Fibroblast of skin of right quadriceps (primary cell): Measurements from ENCODE around the gene SAT1.

Source experiments
- DNase-seq: peaks from one replicate; pipeline ENCODE4 v3.0.0-alpha.2; 2013

The SAT1 gene

DNA sequence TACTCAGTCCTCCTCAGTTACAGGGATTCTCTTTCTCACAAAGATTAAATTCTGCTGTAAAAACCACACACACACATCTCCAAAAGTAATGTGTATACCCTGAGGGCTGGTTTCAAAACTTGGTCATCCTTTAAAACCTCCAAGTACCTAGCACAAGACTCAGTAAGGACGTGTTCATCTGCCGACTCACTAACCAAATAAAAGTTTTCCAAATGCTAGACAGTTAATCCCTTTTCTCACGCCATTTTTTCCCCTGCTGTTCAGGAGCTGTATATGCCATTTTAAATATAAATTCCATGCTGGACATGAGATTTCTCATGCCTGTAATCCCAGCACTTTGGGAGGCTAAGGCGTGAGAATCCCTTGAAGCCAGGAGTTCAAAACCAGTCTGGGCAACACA is 3.9 kb upstream of the SAT1 start:
- DNase-seq, result peak; percentile 78

GRCh38 chrX:23782455-23782854 is 518 bp upstream of the SAT1 start:
- DNase-seq, result no peak

DNA sequence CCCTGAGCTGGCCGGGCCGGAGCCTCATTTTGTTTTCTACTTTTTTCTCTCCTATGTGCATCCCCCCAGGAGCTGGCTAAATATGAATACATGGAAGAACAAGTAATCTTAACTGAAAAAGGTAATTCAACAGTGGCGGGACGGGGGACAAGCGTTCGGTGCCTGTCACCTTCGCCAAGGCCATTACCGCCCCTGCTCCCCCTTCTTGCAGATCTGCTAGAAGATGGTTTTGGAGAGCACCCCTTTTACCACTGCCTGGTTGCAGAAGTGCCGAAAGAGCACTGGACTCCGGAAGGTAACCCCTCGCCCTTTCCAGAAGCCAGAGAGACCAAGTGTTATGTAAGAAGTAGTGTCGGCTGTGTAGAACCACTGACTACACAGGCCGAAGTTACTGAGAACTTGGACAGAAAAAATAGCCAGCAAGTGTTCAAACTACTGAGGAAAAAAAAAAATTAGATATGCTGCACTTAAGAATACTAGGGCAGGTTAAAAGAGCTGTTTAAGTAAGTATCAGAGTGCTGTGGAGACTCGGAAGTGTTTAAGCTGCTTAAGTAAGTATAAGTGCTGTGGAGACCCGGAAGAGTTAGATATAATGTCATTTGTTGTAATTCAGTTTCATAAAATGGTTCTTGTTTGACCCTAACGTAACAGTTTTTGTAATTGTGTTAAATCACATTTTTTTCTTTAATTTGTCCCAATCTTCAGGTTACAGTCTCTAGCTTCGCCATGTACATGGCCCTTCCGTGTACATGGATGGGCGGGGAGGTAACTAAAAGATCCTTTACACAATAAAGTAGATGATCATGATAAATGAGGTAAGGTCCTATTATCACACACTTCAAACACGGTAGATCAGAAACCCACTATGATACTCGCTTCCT is 856 bp downstream of the SAT1 start:
- DNase-seq, result no peak

GRCh38 chrX:23784470-23785331 is 1.7 kb downstream of the SAT1 start:
- DNase-seq, result peak; percentile 80

DNA sequence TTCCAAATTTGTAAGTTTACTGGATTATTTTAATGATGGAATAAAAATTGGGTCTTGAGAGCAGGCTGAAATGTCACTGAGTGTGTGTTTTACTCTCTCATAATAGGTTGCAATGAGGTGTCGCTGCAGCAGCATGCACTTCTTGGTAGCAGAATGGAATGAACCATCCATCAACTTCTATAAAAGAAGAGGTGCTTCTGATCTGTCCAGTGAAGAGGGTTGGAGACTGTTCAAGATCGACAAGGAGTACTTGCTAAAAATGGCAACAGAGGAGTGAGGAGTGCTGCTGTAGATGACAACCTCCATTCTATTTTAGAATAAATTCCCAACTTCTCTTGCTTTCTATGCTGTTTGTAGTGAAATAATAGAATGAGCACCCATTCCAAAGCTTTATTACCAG is 2.6 kb downstream of the SAT1 start:
- DNase-seq, result no peak

- DNase-seq, result no peak
Observed at GRCh38 chrX:23786268-23786815, 3.4 kb downstream of the SAT1 start.

GRCh38 chrX:23787745-23788118 is 4.8 kb downstream of the SAT1 start:
- no peak for DNase-seq

GRCh38 chrX:23788521-23788920 is 5.5 kb downstream of the SAT1 start:
- no peak for DNase-seq

- no peak for DNase-seq
Observed at GRCh38 chrX:23788946-23789345, 6.0 kb downstream of the SAT1 start.

- DNase-seq, result no peak
Observed at GRCh38 chrX:23789386-23790154, 6.6 kb downstream of the SAT1 start.

- DNase-seq, result no peak
Observed at GRCh38 chrX:23790155-23790497, 7.2 kb downstream of the SAT1 start.

DNA sequence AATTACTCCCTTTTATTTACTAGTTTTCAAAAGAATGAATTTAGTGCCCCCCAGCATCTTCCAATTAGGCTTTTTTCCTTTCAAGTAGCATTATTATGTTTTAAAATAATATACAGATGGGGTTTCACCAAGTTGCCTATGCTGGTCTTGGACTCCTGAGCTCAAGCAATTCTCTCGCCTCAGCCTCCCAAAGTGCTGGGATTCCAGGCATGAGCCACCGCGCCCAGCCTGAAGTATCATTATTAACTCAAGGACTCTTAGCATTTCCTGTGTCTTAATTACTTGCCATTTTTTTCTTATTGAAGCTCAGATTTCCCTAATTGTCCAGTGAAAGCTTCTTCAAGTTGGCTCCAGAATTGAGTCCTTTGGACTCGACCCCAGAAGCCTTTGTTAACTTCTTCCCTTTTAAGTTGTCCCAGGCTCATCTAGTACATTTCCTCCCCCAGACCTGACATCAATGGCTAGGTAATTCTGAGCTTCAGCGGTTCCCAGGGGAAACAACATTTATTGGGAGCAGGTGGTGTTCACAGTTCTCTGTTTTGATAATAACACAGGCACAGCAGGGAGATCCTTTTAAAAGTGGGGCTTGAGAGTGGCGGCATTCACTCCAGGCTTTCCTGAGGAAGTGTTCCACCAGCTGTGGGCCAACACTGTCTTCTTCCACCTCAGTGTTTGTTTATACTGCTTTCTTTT is 10.0 kb downstream of the SAT1 start:
- no peak for DNase-seq

GRCh38 chrX:23795221-23795620 is 12.2 kb downstream of the SAT1 start:
- DNase-seq, result no peak

- DNase-seq, result no peak
Observed at GRCh38 chrX:23797371-23798128, 14.6 kb downstream of the SAT1 start.

DNA sequence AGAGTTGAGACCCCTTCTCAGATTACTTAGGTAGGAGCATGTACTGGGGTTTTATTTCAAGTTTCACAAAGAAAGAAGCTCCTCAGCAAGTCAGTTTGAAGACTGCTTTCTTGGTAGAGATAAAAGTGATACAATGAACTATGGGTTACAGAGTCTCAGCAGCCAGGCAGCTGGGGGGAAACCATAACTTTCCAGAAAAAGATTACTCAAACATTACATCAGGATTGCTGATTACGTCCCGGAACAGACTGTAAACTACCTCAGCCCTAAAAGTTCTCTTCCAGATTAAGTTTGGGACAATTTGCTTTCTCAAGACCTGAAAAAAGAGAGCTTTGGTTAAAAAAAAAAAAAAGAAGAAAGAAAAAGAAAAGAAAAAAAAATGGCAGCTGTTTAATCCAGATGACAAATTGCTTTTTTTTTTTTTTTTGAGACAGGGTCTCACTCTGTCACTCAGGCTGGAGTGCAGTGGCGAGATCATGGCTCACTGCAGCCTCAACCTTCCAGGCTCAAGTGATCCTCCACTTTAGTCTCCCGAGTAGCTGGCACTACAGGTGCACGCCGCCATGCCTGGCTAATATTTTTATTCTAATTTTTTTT is 16.6 kb downstream of the SAT1 start:
- no peak for DNase-seq

DNA sequence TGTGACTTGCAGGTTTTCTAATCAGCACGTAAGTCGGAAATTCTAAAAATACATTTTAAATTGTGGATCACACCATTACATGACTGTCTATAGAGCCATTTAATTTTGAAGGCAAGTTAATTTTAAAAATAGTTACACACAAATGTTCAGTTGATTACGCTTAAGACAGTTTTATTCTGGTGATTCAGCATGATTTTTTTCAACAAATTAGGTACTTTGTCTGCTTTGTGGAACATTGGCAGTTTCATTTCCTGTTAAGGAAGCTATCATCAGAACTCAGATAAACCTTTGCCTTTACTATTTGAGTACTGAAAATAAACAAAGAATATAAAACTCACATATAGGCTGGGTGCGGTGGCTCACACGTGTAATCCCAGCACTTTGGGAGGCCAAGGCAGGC is 19.5 kb downstream of the SAT1 start:
- no peak for DNase-seq

- DNase-seq, result no peak
Observed at GRCh38 chrX:23803931-23804381, 21.0 kb downstream of the SAT1 start.

GRCh38 chrX:23804578-23804977 is 21.6 kb downstream of the SAT1 start:
- DNase-seq, result no peak

GRCh38 chrX:23805389-23805788 is 22.4 kb downstream of the SAT1 start:
- DNase-seq, result no peak

- no peak for DNase-seq
Observed at GRCh38 chrX:23810279-23810678, 27.3 kb downstream of the SAT1 start.

- DNase-seq, result no peak
Observed at GRCh38 chrX:23811108-23811651, 28.2 kb downstream of the SAT1 start.
